Gastrocnemius medialis (tissue), 4 donors: ENCODE measurements around the gene NIPBL.

Experiments used
- CTCF ChIP-seq, 5 experiments: fragments of 450-650 bp in 3 of 5; fragments of 200-600 bp in 2 of 5; sonication (generic) in 2 of 5; IDR thresholded peaks in 4 of 5; conservative IDR thresholded peaks in 1 of 5; 1 replicate in 4 of 5; 2 replicates in 1 of 5; pipeline ENCODE4 v1.5.1; 2016 to 2019; ENCODE audit warnings: antibody characterized with exemption in 5 of 5, mild to moderate bottlenecking in 3 of 5, moderate library complexity in 3 of 5
- POLR2A ChIP-seq, 2 donors: fragments of 450-650 bp; IDR thresholded peaks; one replicate each; pipeline ENCODE4 v1.6.1; 2017; ENCODE audit warnings: antibody characterized with exemption in 2 of 2, mild to moderate bottlenecking in 2 of 2, moderate library complexity in 2 of 2

DNA sequence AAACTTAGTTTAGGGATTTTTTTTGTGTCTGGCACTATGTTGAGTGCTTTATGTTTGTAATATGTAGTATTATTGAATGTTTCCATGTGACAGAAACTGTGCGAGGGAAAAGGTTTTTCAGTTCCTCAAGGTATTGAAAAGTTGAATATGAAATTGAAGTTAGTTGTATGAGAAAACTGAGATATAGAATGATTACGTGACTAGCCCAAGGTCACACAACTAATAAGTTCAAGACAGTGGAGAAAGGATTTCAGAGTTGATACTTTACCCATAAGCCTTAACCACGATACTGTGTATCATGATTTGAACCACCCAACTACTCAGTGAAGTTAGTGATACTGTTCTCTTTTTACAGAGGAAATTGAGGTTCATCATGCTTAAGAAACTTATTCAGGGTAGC lies 5.7 kb downstream of the NIPBL start:
- TF ChIP-seq CTCF (IDR thresholded peaks at IDR 0.05 in 4 of 5, conservative IDR thresholded peaks at IDR 0.05 in 1 of 5) (no peak), POLR2A (IDR thresholded peaks at IDR 0.05) (no peak)
